ENCODE results near the gene ADAMTS7.
"Not testable (repeated sequence)": the region's sequence is repeated elsewhere in the genome, so short reads cannot be mapped to it uniquely, and the experiment has no call there.

Gene ADAMTS7

GRCh38 chr15:78778422-78778821 is 32.8 kb downstream of the ADAMTS7 start:
- H3K9ac ChIP-seq (ENCODE audit: low read depth, low read length, poor library complexity): peak overlapping the region; percentile 44
- H3K4ac ChIP-seq (ENCODE audit: low read length): no peak overlapping the region
- H4K8ac ChIP-seq (ENCODE audit: low read depth, low read length): no peak overlapping the region
- no peak overlapping the region for H3K4me3 ChIP-seq (ENCODE audit: low read length in 2 of 2)
- H3K79me1 ChIP-seq (ENCODE audit: low read depth, low read length): peaks cover 5% of the 10 kb centered on the region
- H2AFZ ChIP-seq (ENCODE audit: low read length): no peak overlapping the region
- H2BK15ac ChIP-seq (ENCODE audit: low read length): no peak overlapping the region
- no peak overlapping the region for H2BK12ac ChIP-seq (ENCODE audit: low read length)
- H4K91ac ChIP-seq (ENCODE audit: low read depth, low read length, poor library complexity): no peak overlapping the region
- H2BK120ac ChIP-seq (ENCODE audit: low read depth, low read length): no peak overlapping the region
- no peaks in the 10 kb centered on the region for H3K4me1 ChIP-seq (ENCODE audit: control insufficient read depth in 2 of 2, insufficient read depth in 1 of 2, low read depth in 1 of 2, low read length in 2 of 2)
- WGBS, 2 donors (ENCODE audit: extremely low coverage in 2 of 2, insufficient read length in 2 of 2, insufficient replicate concordance in 1 of 2): no CpG with 5 or more reads among the region's 5 CpGs
- H2BK5ac ChIP-seq (ENCODE audit: low read length): peak overlapping the region; percentile 24
- no peak for DNase-seq (ENCODE audit: low spot score)
- H3K36me3 ChIP-seq (replicated peaks in 1 of 2; ENCODE audit: control insufficient read depth in 2 of 2, insufficient read depth in 2 of 2, low read length in 2 of 2): peaks cover 4 to 5% of the 10 kb centered on the region in 2 donors
- H3K27me3 ChIP-seq (ENCODE audit: control insufficient read depth in 3 of 3, insufficient read depth in 3 of 3, low read depth in 1 of 3, low read length in 3 of 3): no peaks in the 10 kb centered on the region
- peak overlapping the region; percentile 48 for H3K18ac ChIP-seq (ENCODE audit: low read length)
- no peak overlapping the region for H3K27ac ChIP-seq (replicated peaks; ENCODE audit: low read length)
- no peak overlapping the region for H2AK5ac ChIP-seq (ENCODE audit: low read depth, low read length)
- H3K14ac ChIP-seq (ENCODE audit: low read length): no peak overlapping the region
- no peaks in the 10 kb centered on the region for H3K9me3 ChIP-seq (replicated peaks in 1 of 2; ENCODE audit: control insufficient read depth in 2 of 2, insufficient read depth in 1 of 2, low read depth in 1 of 2, low read length in 2 of 2)
- peak overlapping the region; percentile 65 for H3K23ac ChIP-seq (ENCODE audit: low read depth, low read length, poor library complexity)
- H3K4me2 ChIP-seq (ENCODE audit: insufficient read depth, low read length, poor library complexity, severe bottlenecking): no peak overlapping the region

GRCh38 chr15:78777953-78778345 is 33.3 kb downstream of the ADAMTS7 start:
- H2AK5ac ChIP-seq (ENCODE audit: low read depth, low read length); H3K4ac ChIP-seq (ENCODE audit: low read length); H3K9ac ChIP-seq (ENCODE audit: low read depth, low read length, poor library complexity); H2AFZ ChIP-seq (ENCODE audit: low read length); H3K27me3 ChIP-seq (ENCODE audit: control insufficient read depth in 3 of 3, insufficient read depth in 3 of 3, low read depth in 1 of 3, low read length in 3 of 3); H3K4me1 ChIP-seq (ENCODE audit: control insufficient read depth in 2 of 2, insufficient read depth in 1 of 2, low read depth in 1 of 2, low read length in 2 of 2); H2BK15ac ChIP-seq (ENCODE audit: low read length); H4K8ac ChIP-seq (ENCODE audit: low read depth, low read length); H2BK120ac ChIP-seq (ENCODE audit: low read depth, low read length); H3K9me3 ChIP-seq (replicated peaks in 1 of 2; ENCODE audit: control insufficient read depth in 2 of 2, insufficient read depth in 1 of 2, low read depth in 1 of 2, low read length in 2 of 2); H4K91ac ChIP-seq (ENCODE audit: low read depth, low read length, poor library complexity); H3K36me3 ChIP-seq (replicated peaks in 1 of 2; ENCODE audit: control insufficient read depth in 2 of 2, insufficient read depth in 2 of 2, low read length in 2 of 2); H2BK12ac ChIP-seq (ENCODE audit: low read length); H3K4me2 ChIP-seq (ENCODE audit: insufficient read depth, low read length, poor library complexity, severe bottlenecking); H3K4me3 ChIP-seq (ENCODE audit: low read length in 2 of 2); H3K27ac ChIP-seq (replicated peaks; ENCODE audit: low read length); DNase-seq (ENCODE audit: low spot score); H3K79me1 ChIP-seq (ENCODE audit: low read depth, low read length): not testable (repeated sequence)
- no CpG with 5 or more reads among the region's 12 CpGs for WGBS, 2 donors (ENCODE audit: extremely low coverage in 2 of 2, insufficient read length in 2 of 2, insufficient replicate concordance in 1 of 2)
- peak overlapping the region; percentile 43 for H3K23ac ChIP-seq (ENCODE audit: low read depth, low read length, poor library complexity)
- H2BK5ac ChIP-seq (ENCODE audit: low read length): peak overlapping the region; percentile 24
- peak overlapping the region; percentile 82 for H3K14ac ChIP-seq (ENCODE audit: low read length)
- H3K18ac ChIP-seq (ENCODE audit: low read length): peak overlapping the region; percentile 48

GRCh38 chr15:78777290-78777952 is 33.8 kb downstream of the ADAMTS7 start:
- not testable (repeated sequence) for H3K4me1 ChIP-seq (ENCODE audit: control insufficient read depth in 2 of 2, insufficient read depth in 1 of 2, low read depth in 1 of 2, low read length in 2 of 2)
- WGBS, 2 donors (ENCODE audit: extremely low coverage in 2 of 2, insufficient read length in 2 of 2, insufficient replicate concordance in 1 of 2): no CpG with 5 or more reads among the region's 26 CpGs

GRCh38 chr15:78776046-78776925 is 35.0 kb downstream of the ADAMTS7 start:
- no CpG with 5 or more reads among the region's 25 CpGs for WGBS, 2 donors (ENCODE audit: extremely low coverage in 2 of 2, insufficient read length in 2 of 2, insufficient replicate concordance in 1 of 2)

More at GRCh38 chr15:78777290-78777952, 33.8 kb downstream of the ADAMTS7 start:
- not testable (repeated sequence) for H3K27me3 ChIP-seq (ENCODE audit: control insufficient read depth in 3 of 3, insufficient read depth in 3 of 3, low read depth in 1 of 3, low read length in 3 of 3); H3K23ac ChIP-seq (ENCODE audit: low read depth, low read length, poor library complexity); H3K4me3 ChIP-seq (ENCODE audit: low read length in 2 of 2); H3K4me2 ChIP-seq (ENCODE audit: insufficient read depth, low read length, poor library complexity, severe bottlenecking); H3K18ac ChIP-seq (ENCODE audit: low read length); H2BK5ac ChIP-seq (ENCODE audit: low read length); H2BK15ac ChIP-seq (ENCODE audit: low read length); H3K36me3 ChIP-seq (replicated peaks in 1 of 2; ENCODE audit: control insufficient read depth in 2 of 2, insufficient read depth in 2 of 2, low read length in 2 of 2); H2AFZ ChIP-seq (ENCODE audit: low read length); H3K4ac ChIP-seq (ENCODE audit: low read length); H4K8ac ChIP-seq (ENCODE audit: low read depth, low read length); H3K9ac ChIP-seq (ENCODE audit: low read depth, low read length, poor library complexity); H2BK120ac ChIP-seq (ENCODE audit: low read depth, low read length); H3K14ac ChIP-seq (ENCODE audit: low read length); H2BK12ac ChIP-seq (ENCODE audit: low read length); DNase-seq (ENCODE audit: low spot score); H2AK5ac ChIP-seq (ENCODE audit: low read depth, low read length); H3K27ac ChIP-seq (replicated peaks; ENCODE audit: low read length); H3K79me1 ChIP-seq (ENCODE audit: low read depth, low read length); H3K9me3 ChIP-seq (replicated peaks in 1 of 2; ENCODE audit: control insufficient read depth in 2 of 2, insufficient read depth in 1 of 2, low read depth in 1 of 2, low read length in 2 of 2); H4K91ac ChIP-seq (ENCODE audit: low read depth, low read length, poor library complexity)

More at GRCh38 chr15:78776046-78776925, 35.0 kb downstream of the ADAMTS7 start:
- H3K23ac ChIP-seq (ENCODE audit: low read depth, low read length, poor library complexity); H3K4ac ChIP-seq (ENCODE audit: low read length); H2BK5ac ChIP-seq (ENCODE audit: low read length); H3K4me2 ChIP-seq (ENCODE audit: insufficient read depth, low read length, poor library complexity, severe bottlenecking); H4K91ac ChIP-seq (ENCODE audit: low read depth, low read length, poor library complexity); H3K79me1 ChIP-seq (ENCODE audit: low read depth, low read length); H3K27me3 ChIP-seq (ENCODE audit: control insufficient read depth in 3 of 3, insufficient read depth in 3 of 3, low read depth in 1 of 3, low read length in 3 of 3); H3K14ac ChIP-seq (ENCODE audit: low read length); H2BK120ac ChIP-seq (ENCODE audit: low read depth, low read length); H3K4me3 ChIP-seq (ENCODE audit: low read length in 2 of 2); H3K36me3 ChIP-seq (replicated peaks in 1 of 2; ENCODE audit: control insufficient read depth in 2 of 2, insufficient read depth in 2 of 2, low read length in 2 of 2); H3K4me1 ChIP-seq (ENCODE audit: control insufficient read depth in 2 of 2, insufficient read depth in 1 of 2, low read depth in 1 of 2, low read length in 2 of 2); H2BK15ac ChIP-seq (ENCODE audit: low read length); H3K27ac ChIP-seq (replicated peaks; ENCODE audit: low read length); DNase-seq (ENCODE audit: low spot score); H3K9ac ChIP-seq (ENCODE audit: low read depth, low read length, poor library complexity); H2AK5ac ChIP-seq (ENCODE audit: low read depth, low read length); H4K8ac ChIP-seq (ENCODE audit: low read depth, low read length); H3K9me3 ChIP-seq (replicated peaks in 1 of 2; ENCODE audit: control insufficient read depth in 2 of 2, insufficient read depth in 1 of 2, low read depth in 1 of 2, low read length in 2 of 2); H2BK12ac ChIP-seq (ENCODE audit: low read length); H2AFZ ChIP-seq (ENCODE audit: low read length); H3K18ac ChIP-seq (ENCODE audit: low read length): not testable (repeated sequence)
